ENCODE results near the gene ATP11C.
"Not testable (repeated sequence)": the region's sequence is repeated elsewhere in the genome, so short reads cannot be mapped to it uniquely, and the experiment has no call there.

The ATP11C gene

DNA sequence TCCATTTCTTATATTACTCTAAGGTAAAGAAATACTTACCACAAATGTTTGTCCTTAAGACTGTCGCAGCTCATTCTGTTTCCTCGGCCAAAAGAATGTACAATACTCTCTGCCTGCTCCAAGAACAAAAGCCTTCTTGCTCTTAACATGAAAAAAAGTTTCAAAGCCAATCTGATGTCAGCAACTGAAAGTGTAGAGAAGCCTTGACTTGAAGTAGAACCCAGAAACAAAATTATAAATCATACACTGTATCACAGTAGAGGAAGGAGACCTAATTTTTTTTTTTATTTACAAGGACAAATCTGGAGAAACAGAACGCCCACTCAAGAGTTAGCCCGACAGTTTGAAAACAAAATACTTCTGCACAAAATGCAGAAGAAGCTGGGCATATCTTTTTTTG lies 224.8 kb downstream of the ATP11C start, which contains the start of gene MCF2:
Gene MCF2 (minus strand): TSS at position 101 of the 400 bp plus-strand sequence. CDS start 56,423 bp downstream, outside the sequence.
- DNase-seq = no peak

DNA sequence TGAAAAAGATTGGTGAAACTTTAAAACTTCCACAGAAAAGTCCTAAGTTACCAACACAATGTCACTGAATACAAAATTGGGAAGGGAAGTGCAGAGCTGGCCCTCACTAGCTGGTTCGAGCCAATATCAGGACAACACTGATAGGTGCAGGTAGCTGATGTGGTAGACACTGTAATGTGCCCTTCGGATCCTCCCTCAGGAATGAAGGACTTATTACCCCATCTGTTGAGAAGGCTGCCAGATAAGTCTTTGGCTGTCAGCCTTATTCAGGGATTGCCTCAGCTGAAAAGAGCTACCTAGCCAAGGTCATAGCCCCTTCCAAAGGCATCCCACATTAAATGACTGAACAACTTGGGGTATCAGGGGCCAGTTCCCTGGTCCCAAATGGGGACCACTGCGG lies 230.2 kb downstream of the ATP11C start:
- DNase-seq = no peak

DNA sequence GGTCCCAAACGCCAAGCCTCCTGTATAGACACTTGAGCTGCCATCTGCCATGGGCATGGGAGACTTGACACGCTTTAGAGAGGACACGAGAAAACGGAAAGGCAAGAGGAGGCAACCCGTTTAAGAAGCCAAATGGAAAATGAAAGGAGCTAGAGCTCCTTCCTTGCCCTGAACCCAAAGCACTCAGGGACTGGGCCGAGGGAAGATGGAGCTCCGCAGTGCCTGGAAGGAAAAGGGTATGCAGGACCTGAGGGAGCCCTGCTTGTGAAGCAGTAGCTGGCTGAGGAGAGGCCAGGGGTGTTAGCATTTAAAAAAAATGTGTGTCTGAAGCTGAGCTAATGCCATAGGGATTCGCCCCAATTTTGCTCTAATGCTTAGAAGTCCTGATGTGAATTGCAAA lies 239.9 kb downstream of the ATP11C start:
- DNase-seq = no peak

DNA sequence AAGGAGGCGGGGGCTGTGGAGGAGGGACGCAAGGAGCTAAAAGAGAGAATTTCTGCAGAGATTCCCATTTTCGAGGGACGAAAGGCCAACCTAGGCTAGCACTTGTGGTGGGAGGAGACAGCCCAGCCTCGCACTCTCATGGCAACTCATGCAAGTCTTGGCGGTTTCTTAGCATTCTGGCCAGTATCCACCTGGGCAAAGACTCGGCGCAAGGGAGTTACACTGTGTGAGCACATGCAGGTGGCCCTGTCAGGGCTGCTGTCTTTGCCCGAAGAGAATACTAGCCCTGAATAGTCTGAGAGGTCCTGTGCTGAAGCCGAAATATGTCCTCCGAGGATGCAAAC lies 240.4 kb downstream of the ATP11C start:
- DNase-seq = no peak

DNA sequence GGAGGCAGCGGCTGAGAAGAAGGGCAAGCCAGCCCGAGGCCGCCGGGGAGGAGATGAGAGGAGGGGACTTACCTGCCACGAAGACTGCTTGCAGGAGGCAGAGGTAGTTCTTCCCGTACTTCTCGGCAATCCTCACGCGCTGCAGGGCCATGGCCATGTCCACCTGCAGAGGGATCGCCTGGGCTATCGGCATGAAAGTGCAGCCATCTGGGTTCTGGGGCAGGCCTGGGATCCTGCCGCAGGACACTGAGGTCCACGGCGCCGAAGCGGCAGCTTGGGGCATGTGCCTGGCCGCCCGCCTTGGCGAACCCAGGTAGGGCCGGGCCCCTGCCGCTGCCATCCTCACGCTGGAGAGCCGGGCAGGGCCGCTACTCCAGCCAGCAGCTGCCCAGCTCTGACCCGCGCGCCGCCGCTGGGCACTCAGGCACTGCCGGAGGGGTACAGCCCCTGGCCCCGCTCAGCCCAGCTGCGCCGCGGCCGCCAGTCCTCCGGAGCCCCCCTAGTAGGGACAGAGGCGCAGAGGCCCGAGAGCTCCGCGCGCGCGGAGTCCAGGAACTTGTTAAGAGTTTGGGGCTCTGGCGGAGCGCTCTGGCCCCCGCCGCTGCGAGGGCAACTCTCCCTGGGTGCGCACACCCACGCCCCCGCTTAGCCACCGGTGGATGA lies 240.9 kb downstream of the ATP11C start:
- no peak for DNase-seq

DNA sequence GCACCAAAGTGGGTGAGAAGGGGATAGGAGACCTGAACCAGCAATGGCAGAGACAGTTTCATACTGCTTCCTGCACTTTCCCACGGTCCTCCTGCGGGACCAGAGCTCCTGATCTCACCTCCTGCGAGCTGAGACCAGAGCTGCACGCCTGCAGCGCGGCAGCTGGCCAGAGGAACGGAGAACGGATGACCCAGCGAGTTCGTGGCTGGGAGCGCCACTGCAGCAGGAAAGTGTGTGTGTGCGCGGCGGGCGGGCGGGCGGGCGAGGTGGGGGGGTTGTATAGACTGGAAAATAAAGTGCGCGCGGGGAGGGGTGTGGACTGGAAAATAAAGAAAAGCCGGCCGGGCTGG lies 241.4 kb downstream of the ATP11C start:
- DNase-seq = no peak

DNA sequence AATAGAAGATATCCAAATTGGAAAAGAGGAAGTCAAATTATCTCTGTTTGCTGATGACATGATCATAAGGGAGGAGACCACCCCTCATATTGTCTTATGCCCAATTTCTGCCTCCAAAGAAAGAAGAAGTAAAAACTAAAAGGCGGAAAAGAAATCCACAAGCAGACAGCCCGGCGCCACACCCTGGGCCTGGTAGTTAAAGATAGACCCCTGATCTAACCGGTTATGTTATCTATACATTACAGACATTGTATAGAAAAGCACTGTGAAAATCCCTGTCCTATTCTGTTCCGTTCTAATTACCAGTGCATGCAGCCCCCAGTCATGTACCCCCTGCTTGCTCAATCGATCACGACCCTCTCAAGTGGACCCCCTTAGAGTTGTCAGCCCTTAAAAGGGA lies 247.7 kb downstream of the ATP11C start:
- not testable (repeated sequence) for DNase-seq

DNA sequence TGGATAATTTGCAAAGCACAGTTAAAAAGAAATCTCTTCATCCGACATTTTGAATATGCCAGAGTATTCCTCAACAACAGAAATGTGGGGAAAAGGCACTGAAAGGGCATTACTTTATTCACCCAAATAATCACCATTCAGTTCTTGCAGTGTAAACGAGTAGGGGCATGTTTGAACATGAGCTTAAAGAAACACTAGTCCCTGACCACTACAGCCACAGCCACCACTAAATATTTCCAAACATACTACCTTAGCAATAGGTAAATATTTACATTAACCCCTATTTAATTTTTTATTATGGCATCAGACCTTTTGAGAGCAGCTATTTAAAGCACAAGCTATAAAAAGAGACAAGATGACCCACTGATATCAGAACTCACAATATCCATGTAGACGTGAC lies 252.5 kb downstream of the ATP11C start:
- no peak for DNase-seq
